ENCODE results near the gene APOD.

Gene APOD

DNA sequence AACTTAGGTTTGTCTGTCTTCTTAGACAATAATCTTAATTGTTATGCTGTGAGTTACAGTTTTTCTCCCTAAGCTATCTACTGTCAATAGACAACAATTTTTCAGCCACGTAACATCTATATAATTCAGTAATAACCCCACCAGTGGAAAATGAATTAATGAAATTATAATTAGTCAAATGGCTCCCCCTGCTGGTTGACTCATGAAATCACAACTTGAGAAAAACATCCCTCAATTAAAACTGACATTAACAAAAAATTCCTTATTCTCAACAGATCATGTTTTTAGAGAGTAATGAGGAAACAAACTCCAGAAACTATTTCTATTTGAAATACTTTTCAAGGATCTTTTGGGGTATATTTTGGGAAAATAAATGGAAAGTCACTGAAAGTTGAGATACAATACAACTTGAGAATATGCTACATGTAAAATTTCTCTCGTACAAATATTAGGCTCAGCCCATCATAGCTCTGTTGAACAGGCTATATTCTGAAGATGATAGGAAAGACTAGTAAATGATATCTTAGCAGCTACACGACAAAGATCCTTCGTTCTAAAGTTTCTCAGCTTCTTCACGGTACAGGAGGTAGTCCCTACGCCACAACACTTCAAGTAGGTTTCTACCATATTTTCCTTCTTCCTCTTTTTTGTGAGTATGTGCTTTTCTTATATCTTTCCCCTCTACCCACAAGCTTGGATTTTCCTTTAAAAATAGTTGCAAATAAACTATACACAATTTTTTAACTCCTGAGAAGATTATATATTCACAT lies 61.3 kb downstream of the APOD start:
- peak; percentile 42 for DNase-seq
